Measurements from ENCODE around the gene RSAD1. TPM values are rescaled to one million over a fixed set of nuclear protein-coding genes. Genes with fewer than 3 reads are reported as not detected.

The RSAD1 gene
- total RNA-seq, 4 donors from 2014 or later = 10.7 to 26.3 (median 21.3) TPM

DNA sequence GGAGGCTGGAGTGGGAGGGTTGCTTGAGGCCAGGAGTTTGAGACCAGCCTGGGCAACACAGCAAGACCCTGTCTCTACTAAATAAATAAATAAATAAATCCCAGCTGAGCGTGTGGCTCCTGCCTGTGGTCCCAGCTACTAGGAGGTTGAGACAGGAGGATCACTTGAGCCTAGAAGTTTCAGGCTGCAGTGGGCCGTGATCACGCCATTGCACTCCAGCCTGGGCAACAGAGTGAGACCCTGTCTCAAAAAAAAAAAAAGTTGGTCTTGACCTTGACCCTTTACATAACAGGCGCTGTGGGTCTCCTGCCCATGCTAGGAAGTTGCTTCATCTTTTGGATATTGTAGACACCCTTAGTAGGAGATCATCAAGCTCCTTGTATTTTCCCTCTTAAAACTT, 41.3 kb upstream of the RSAD1 start:
- TF ChIP-seq CTCF (IDR thresholded peaks at IDR 0.05) = no peak
- TF ChIP-seq POLR2A (IDR thresholded peaks at IDR 0.05) = no peak
- no peak for TF ChIP-seq POLR2AphosphoS5 (IDR thresholded peaks at IDR 0.05)
- no peak for TF ChIP-seq EP300 (IDR thresholded peaks at IDR 0.05)
- 95 to 100% methylated on average over 2 to 3 of the region's 4 CpGs for WGBS, 2 donors (ENCODE audit: low coverage in 1 of 2)
- H3K9me3 ChIP-seq = no peaks in the 10 kb centered on the region

GRCh38 chr17:50439008-50439407, 39.7 kb upstream of the RSAD1 start:
- peaks cover 0 to 11% (median 0%) of the 10 kb centered on the region in 3 donors for H3K4me1 ChIP-seq
- H3K9me3 ChIP-seq = no peaks in the 10 kb centered on the region
- no peak overlapping the region for H3K4me3 ChIP-seq
- peaks cover 0 to 17% of the 10 kb centered on the region in 2 donors for H3K36me3 ChIP-seq
- WGBS, 2 donors (ENCODE audit: low coverage in 1 of 2) = 82 to 100% methylated on average over 2 to 4 of the region's 4 CpGs
- TF ChIP-seq POLR2A (IDR thresholded peaks at IDR 0.05) = no peak
- TF ChIP-seq CTCF (IDR thresholded peaks at IDR 0.05) = no peak
- H3K27ac ChIP-seq = no peak overlapping the region
- no peaks in the 10 kb centered on the region for H3K27me3 ChIP-seq
- ATAC-seq = no peak

More for the DNA sequence above, 41.3 kb upstream of the RSAD1 start:
- Histone ChIP-seq H3K4me1 (no peaks in the 10 kb centered on the region), H3K27ac (no peak overlapping the region), H3K4me3 (no peak overlapping the region), H3K27me3 (no peaks in the 10 kb centered on the region), H3K36me3 (peaks cover 0 to 21% of the 10 kb centered on the region in 2 donors)
- no peak for ATAC-seq

GRCh38 chr17:50440172-50440837, 38.4 kb upstream of the RSAD1 start:
- peaks cover 0 to 17% of the 10 kb centered on the region in 2 donors for H3K36me3 ChIP-seq
- no peak for ATAC-seq
- H3K4me3 ChIP-seq = no peak overlapping the region
- TF ChIP-seq CTCF (IDR thresholded peaks at IDR 0.05) (no peak), POLR2AphosphoS5 (IDR thresholded peaks at IDR 0.05) (no peak), POLR2A (IDR thresholded peaks at IDR 0.05) (no peak), EP300 (IDR thresholded peaks at IDR 0.05) (no peak)
- no peak overlapping the region for H3K27ac ChIP-seq
- no peaks in the 10 kb centered on the region for H3K9me3 ChIP-seq
- H3K27me3 ChIP-seq = no peaks in the 10 kb centered on the region
- peaks cover 0 to 11% (median 0%) of the 10 kb centered on the region in 3 donors for H3K4me1 ChIP-seq
- 80% methylated on average over 1 of the region's 4 CpGs; no CpG with 5 or more reads in 1 of the 2 donors for WGBS, 2 donors (ENCODE audit: low coverage in 1 of 2)

DNA sequence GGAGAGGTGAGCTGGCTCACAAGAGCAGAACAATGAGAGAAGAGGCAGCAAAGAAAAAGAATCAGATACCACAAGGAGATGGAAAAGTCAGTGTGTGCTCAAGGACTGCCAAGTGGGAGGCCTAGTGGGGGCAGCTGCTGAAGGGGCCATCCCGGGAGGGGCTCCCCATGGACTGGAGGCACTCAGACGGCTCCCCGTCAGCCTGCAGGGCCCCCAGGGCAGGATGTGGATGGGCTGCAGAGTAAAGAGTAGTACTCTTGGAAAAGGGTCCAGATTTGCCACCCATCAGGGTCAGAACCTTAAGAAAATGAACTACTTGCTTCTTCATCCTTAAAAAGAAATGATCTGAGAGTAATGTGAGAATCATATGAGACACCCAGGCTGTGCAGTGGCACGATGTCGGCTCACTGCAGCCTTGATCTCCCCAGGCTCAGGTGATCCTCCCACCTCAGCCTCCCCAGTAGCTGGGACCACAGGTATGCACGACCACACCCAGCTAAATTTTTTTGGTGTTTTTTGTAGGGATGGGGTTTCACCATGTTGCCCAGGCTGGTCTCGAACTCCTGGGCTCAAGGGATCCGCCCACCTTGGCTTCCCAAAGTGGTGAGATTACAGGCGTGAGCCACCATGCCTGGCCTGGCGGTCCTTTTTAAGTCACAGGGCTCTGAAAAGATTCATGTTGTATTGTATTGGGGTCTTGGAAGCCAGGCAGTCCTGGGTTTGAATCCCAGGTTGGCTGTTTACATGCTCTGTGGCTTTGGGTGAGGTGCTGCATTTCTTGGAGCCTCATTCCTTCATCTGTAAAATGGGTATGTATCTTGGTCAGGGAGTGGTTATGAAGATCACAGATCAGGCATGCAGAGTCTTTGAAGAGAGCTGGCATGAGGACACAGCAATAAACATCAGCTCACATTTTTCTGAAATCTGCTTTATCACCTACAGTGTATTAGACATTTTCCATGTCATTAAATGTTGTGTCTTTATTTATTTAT, 37.5 kb upstream of the RSAD1 start:
- WGBS, 2 donors (ENCODE audit: low coverage in 1 of 2) = 47 to 83% methylated on average over 2 to 7 of the region's 10 CpGs
- Histone ChIP-seq H3K4me3 (no peak overlapping the region), H3K27ac (no peak overlapping the region), H3K36me3 (peaks cover 0 to 12% of the 10 kb centered on the region in 2 donors), H3K9me3 (no peaks in the 10 kb centered on the region), H3K4me1 (peaks cover 0 to 11% (median 0%) of the 10 kb centered on the region in 3 donors), H3K27me3 (no peaks in the 10 kb centered on the region)
- no peak for ATAC-seq
- TF ChIP-seq POLR2AphosphoS5 (IDR thresholded peaks at IDR 0.05) = no peak
- TF ChIP-seq POLR2A (IDR thresholded peaks at IDR 0.05) = no peak
- TF ChIP-seq EP300 (IDR thresholded peaks at IDR 0.05) = no peak
- TF ChIP-seq CTCF (IDR thresholded peaks at IDR 0.05) = no peak

Data from gastroesophageal sphincter (tissue), 4 donors.